ENCODE measurements around the gene FGF1. TPM values are rescaled to one million over a fixed set of nuclear protein-coding genes. Genes with fewer than 3 reads are reported as not detected.

FGF1 gene
- total RNA-seq, 4 donors from 2014 or later: 0.81 to 1.3 (median 1.2) TPM

DNA sequence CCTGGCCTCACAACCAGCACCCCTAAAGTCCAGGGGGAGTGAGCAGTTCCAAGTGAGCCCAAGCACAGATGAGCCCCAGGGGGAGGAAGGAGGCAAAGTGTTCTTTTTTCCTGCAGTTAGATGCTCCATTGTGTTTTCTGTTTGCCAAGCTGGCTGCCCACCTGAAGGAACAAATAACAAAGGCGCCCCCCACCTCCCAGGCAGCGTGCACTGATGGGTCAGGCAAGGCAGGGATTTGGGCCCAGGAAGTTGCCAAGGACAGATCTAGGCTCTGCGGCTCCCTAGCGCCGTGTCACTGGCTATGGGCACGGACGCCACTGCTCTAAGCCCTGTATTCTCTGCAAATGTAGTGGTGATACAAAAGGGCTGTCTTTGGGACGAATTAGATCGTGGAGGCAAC is 21.8 kb downstream of the FGF1 start:
- Histone ChIP-seq H3K27ac (no peak overlapping the region), H3K9me3 (no peaks in the 10 kb centered on the region), H3K4me3 (replicated peaks in 1 of 3) (no peak overlapping the region), H3K36me3 (no peaks in the 10 kb centered on the region), H3K4me1 (no peaks in the 10 kb centered on the region), H3K27me3 (no peaks in the 10 kb centered on the region)
- no peak for DNase-seq
- intact Hi-C loops (cut with DNase I): no loop called here
- TF ChIP-seq, protein P1, sequence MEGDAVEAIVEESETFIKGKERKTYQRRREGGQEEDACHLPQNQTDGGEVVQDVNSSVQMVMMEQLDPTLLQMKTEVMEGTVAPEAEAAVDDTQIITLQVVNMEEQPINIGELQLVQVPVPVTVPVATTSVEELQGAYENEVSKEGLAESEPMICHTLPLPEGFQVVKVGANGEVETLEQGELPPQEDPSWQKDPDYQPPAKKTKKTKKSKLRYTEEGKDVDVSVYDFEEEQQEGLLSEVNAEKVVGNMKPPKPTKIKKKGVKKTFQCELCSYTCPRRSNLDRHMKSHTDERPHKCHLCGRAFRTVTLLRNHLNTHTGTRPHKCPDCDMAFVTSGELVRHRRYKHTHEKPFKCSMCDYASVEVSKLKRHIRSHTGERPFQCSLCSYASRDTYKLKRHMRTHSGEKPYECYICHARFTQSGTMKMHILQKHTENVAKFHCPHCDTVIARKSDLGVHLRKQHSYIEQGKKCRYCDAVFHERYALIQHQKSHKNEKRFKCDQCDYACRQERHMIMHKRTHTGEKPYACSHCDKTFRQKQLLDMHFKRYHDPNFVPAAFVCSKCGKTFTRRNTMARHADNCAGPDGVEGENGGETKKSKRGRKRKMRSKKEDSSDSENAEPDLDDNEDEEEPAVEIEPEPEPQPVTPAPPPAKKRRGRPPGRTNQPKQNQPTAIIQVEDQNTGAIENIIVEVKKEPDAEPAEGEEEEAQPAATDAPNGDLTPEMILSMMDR (IDR thresholded peaks at IDR 0.05): no peak
- no peak for TF ChIP-seq POLR2A (IDR thresholded peaks at IDR 0.05)
- 94 to 96% methylated on average over 9 of the region's 9 CpGs for WGBS, 2 donors

GRCh38 chr5:142663246-142663645 is 22.6 kb downstream of the FGF1 start:
- Histone ChIP-seq H3K9me3 (no peaks in the 10 kb centered on the region), H3K27ac (no peak overlapping the region)
- intact Hi-C loops (cut with DNase I): no loop called here

GRCh38 chr5:142661957-142662356 is 23.9 kb downstream of the FGF1 start:
- DNase-seq: no peak
- Histone ChIP-seq H3K27ac (no peak overlapping the region), H3K4me1 (no peaks in the 10 kb centered on the region), H3K9me3 (no peaks in the 10 kb centered on the region), H3K36me3 (no peaks in the 10 kb centered on the region), H3K4me3 (replicated peaks in 1 of 3) (no peak overlapping the region), H3K27me3 (no peaks in the 10 kb centered on the region)
- intact Hi-C loops (cut with DNase I): no loop called here
- no peak for TF ChIP-seq POLR2A (IDR thresholded peaks at IDR 0.05)
- TF ChIP-seq, protein P1 (IDR thresholded peaks at IDR 0.05): no peak
- 88 to 94% methylated on average over 11 of the region's 11 CpGs for WGBS, 2 donors

More at GRCh38 chr5:142663246-142663645, 22.6 kb downstream of the FGF1 start:
- H3K36me3 ChIP-seq: no peaks in the 10 kb centered on the region
- no peak for TF ChIP-seq POLR2A (IDR thresholded peaks at IDR 0.05)
- TF ChIP-seq, protein P1 (IDR thresholded peaks at IDR 0.05): no peak
- 81 to 88% methylated on average over 6 of the region's 6 CpGs for WGBS, 2 donors
- no peaks in the 10 kb centered on the region for H3K27me3 ChIP-seq
- DNase-seq: no peak
- no peaks in the 10 kb centered on the region for H3K4me1 ChIP-seq
- H3K4me3 ChIP-seq (replicated peaks in 1 of 3): no peak overlapping the region

- Histone ChIP-seq H3K36me3 (no peaks in the 10 kb centered on the region), H3K4me3 (replicated peaks in 1 of 3) (no peak overlapping the region), H3K27ac (no peak overlapping the region), H3K27me3 (no peaks in the 10 kb centered on the region), H3K4me1 (no peaks in the 10 kb centered on the region), H3K9me3 (no peaks in the 10 kb centered on the region)
- whole genome bisulfite sequencing, 2 donors: 95 to 100% methylated on average over 2 of the region's 2 CpGs
- intact Hi-C loops (cut with DNase I): no loop called here
- DNase-seq: no peak
- TF ChIP-seq POLR2A (IDR thresholded peaks at IDR 0.05): no peak
- TF ChIP-seq, protein P1 (IDR thresholded peaks at IDR 0.05): no peak
These were observed 24.7 kb downstream of the FGF1 start for GRCh38 chr5:142661143-142661542.

- H3K4me3 ChIP-seq (replicated peaks in 1 of 3): no peak overlapping the region
- TF ChIP-seq, protein P1 (IDR thresholded peaks at IDR 0.05): no peak
- no peak for TF ChIP-seq POLR2A (IDR thresholded peaks at IDR 0.05)
- H3K27me3 ChIP-seq: no peaks in the 10 kb centered on the region
- DNase-seq: no peak
- H3K27ac ChIP-seq: no peak overlapping the region
- peaks cover 0 to 3% of the 10 kb centered on the region in 2 donors for H3K4me1 ChIP-seq
- no peaks in the 10 kb centered on the region for H3K36me3 ChIP-seq
- intact Hi-C loops (cut with DNase I): no loop called here
- no peaks in the 10 kb centered on the region for H3K9me3 ChIP-seq
These were observed 25.2 kb downstream of the FGF1 start for GRCh38 chr5:142660731-142661130.
